HG03097 (cell line): ENCODE results near the gene SLC38A3.
A peak's percentile ranks its signal among the peaks of the same experiment; 100 is the strongest.
"Not testable (repeated sequence)": the region's sequence is repeated elsewhere in the genome, so short reads cannot be mapped to it uniquely, and the experiment has no call there.

Experiments
- ATAC-seq: cut with Tn5 transposase; IDR thresholded peaks from one replicate; pipeline ENCODE4 v1.9.1; 2021; ENCODE audit not compliant: unreplicated experiment, low FRiP score

Gene SLC38A3

DNA sequence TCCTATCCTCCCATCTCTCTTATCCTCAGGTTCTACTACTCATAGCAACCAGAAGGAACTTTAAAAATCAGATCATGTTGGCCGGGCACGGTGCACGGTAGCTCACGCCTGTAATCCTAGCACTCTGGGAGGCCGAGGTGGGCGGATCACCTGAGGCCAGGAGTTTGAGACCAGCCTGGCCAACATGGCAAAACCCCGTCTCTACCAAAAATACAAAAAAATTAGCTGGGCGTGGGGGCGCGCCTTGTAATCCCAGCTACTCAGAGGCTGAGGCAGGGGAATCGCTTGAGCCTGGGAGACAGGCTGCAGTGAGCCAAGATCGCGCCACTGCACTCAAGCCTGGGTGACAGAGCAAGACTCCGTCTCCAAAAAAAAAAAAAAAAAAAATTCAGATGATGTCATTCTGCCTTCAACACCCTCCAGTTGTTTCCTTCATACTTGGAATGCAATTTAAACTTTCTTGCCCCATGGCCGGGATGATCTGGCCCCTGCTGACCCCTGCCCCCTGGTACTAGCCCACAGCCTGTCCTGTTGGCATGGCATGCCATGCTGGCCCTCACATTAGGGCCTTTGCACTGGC is 23.2 kb downstream of the SLC38A3 start:
- not testable (repeated sequence) for ATAC-seq

- ATAC-seq: no peak
These were observed 24.4 kb downstream of the SLC38A3 start for GRCh38 chr3:50229490-50229889.

- ATAC-seq: no peak
These were observed 25.2 kb downstream of the SLC38A3 start for GRCh38 chr3:50230104-50230793.

- no peak for ATAC-seq
These were observed 25.7 kb downstream of the SLC38A3 start for GRCh38 chr3:50230794-50231125.

- no peak for ATAC-seq
These were observed 26.5 kb downstream of the SLC38A3 start for GRCh38 chr3:50231581-50231980.

- no peak for ATAC-seq
These were observed 27.2 kb downstream of the SLC38A3 start for GRCh38 chr3:50232303-50232702.

- ATAC-seq: no peak
These were observed 28.1 kb downstream of the SLC38A3 start for GRCh38 chr3:50233176-50233575.

GRCh38 chr3:50235716-50236483 is 30.8 kb downstream of the SLC38A3 start, which contains the start of gene GNAI2:
Gene GNAI2 (plus strand): TSS chr3:50236204. CDS start chr3:50236336, 132 bp downstream.
- ATAC-seq: peak; percentile 92

DNA sequence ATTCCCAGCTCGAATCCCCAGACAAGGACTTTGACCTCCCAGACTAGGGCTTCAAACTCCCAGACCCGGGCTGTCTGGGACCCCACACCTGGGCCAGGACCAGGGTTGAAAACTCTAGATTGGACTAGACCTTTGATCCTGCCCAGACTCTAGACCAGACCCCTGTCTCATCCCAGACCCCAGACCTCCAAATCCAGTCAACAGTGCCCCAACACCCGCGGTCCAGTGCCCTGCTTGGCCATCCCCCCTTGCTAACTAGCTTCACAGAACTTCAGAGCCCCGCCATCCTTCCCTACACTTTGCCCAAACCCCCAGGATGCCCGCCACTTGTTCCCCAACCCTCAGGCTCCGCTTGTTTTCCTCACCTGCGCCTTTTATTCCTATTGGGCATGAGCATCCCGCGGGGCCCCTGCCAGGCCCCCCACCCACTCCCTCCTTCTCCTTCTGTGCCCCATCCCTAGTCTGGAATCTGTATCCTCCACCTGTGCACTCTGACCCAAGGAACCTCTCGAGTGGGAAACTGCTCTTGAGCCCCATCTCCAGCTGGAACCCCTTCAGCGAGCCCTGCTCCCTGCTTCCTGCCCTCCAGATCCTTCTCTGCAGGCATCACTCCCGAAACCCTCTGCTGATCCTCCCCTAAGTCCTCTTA is 31.5 kb downstream of the SLC38A3 start:
- ATAC-seq: no peak

- ATAC-seq: no peak
These were observed 32.1 kb downstream of the SLC38A3 start for GRCh38 chr3:50237133-50237651.

DNA sequence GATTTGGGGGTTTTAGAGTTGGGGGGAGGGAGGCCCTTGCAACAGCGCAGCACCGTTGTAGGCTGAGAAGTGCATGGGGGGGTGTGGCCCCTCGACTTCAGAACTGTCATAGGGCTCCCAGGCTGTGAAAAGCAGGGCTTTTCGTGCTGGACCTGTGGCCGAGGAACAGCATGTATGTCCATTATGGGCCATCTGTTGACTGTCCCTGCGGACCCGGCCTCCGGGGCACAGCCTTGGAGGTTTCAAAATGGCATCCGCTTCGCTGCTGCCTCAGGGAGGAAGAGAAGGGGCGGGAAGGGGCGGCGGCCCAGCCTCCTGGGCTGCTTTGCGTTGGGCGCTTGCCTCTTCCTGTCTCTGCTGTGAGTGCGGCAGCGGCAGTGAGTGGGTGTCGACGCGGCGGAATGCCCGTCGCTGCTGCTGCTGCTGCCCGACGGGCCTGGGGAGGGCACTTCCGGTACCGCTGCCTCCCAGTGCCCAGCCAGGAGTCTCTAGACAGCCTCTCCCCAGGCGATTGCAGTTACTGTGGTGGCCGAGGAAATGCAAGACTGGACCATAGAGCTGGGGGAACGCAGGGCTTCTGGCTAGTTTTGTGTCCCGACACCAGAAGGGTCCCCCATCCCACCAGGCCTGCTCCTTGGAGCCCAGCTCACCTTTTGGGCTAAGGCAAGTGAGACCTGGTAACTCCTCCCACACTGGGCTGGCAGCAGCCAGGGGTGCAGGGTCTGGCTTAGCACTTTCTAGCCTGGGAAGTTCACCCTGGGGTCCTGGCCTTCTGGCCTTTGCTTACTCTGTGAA is 32.9 kb downstream of the SLC38A3 start:
- peak; percentile 26 for ATAC-seq

GRCh38 chr3:50238549-50239026 is 33.5 kb downstream of the SLC38A3 start:
- ATAC-seq: no peak

DNA sequence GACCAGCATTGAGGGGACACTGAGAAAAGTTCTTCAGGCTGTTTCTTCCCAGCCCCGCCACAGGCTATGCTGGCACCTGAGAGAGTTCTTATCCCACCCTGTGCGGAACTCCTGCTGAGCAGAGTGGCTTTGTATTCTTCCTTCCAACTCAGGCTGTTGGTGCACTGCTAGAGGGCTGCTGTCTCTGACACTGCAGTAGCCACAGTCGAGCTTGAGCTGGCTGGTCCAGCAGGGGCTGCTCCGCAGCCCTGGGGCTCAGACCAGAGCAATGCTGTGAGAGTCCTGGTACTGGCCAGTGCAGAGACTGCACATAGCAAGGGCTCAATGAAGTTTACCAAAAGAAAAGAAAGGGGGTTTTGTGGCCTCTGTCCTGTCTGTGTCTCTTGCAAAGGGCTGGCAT is 34.6 kb downstream of the SLC38A3 start:
- no peak for ATAC-seq

GRCh38 chr3:50241163-50241562 is 36.1 kb downstream of the SLC38A3 start:
- no peak for ATAC-seq

GRCh38 chr3:50241713-50242380 is 36.8 kb downstream of the SLC38A3 start:
- no peak for ATAC-seq

DNA sequence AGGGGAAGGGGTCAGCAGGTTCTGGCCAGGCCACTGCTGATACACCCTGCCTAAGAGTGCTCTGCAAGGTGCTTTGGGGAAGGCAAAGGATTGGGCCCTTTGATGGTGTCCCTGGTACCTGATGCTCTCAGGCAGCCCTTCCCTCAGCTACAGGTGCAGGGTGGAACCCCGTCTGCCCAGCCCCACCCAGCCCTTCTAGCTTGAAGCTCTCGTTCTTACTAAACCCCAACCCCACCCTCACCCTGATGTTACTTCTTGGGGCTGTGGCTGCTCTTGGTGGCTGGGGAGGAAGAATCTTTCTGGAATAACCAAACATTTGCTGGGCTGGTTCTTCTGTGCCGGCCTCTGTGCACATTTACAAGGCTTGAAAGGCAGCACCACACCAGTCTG is 37.3 kb downstream of the SLC38A3 start:
- ATAC-seq: no peak

- ATAC-seq: no peak
These were observed 37.9 kb downstream of the SLC38A3 start for GRCh38 chr3:50242851-50243542.

DNA sequence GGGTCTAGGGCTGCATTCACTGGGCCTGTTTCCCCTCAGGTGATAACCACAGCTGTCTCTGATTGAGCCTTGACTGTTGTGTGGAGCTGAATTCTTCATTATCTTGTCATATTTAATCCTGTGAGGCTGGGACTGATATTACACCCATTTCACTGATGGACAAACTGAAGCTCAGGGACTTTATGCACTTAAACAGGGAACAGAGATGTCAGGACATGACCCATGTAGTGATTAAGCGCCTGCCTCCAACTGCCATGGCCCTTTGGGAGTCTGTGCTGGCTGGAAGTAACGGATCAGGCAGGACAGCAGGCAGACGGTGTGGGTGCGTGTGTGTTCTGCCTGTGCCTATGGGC is 38.4 kb downstream of the SLC38A3 start:
- ATAC-seq: no peak

DNA sequence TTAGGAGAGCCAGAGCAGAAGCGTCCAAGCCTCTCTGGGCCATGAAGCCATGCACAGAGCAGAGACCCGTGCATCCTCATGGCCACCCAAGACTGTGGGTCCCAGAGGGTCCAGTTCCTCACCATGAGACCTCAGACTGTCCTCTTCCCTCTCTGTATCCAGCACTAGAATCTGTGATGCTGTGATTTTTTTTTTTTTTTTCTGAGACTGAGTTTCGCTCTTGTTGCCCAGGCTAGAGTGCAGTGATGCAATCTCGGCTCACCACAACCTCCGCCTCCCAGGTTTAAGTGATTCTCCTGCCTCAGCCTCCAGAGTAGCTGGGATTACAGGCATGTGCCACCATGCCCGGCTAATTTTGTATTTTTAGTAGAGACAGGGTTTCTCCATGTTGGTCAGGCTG is 39.7 kb downstream of the SLC38A3 start:
- ATAC-seq: not testable (repeated sequence)
